Stimulated activated naive CD8-positive, alpha-beta T cell treated with anti-CD3 and anti-CD28 coated beads, Interleukin-15, Interleukin-2, amounts not matched to agents 100 ng/mL and 50 ng/mL, for 24 hours (primary cell): ENCODE results near the gene IDS.
"Not testable (repeated sequence)": the region's sequence is repeated elsewhere in the genome, so short reads cannot be mapped to it uniquely, and the experiment has no call there.

Experiments used
- H3K27ac Mint-ChIP-seq: one replicate; pipeline ENCODE4 v1.8.0; 2021; ENCODE audit warnings: mild to moderate bottlenecking, mixed read lengths
- H3K27me3 Mint-ChIP-seq: one replicate; pipeline ENCODE4 v1.8.0; 2021; ENCODE audit warnings: mixed read lengths
- H3K36me3 Mint-ChIP-seq: one replicate; pipeline ENCODE4 v1.8.0; 2021; ENCODE audit warnings: low read depth, mixed read lengths
- H3K4me1 Mint-ChIP-seq: one replicate; pipeline ENCODE4 v1.8.0; 2021; ENCODE audit warnings: low read depth, mixed read lengths
- H3K4me3 Mint-ChIP-seq: one replicate; pipeline ENCODE4 v1.8.0; 2021; ENCODE audit warnings: mild to moderate bottlenecking, mixed read lengths
- H3K9me3 Mint-ChIP-seq: one replicate; pipeline ENCODE4 v1.8.0; 2021; ENCODE audit warnings: mixed read lengths

The IDS gene

GRCh38 chrX:149495573-149496071, 9.5 kb downstream of the IDS start:
- peaks cover 36% of the 10 kb centered on the region for H3K36me3 Mint-ChIP-seq
- no peak overlapping the region for H3K4me3 Mint-ChIP-seq
- no peak overlapping the region for H3K27ac Mint-ChIP-seq
- H3K9me3 Mint-ChIP-seq, result no peaks in the 10 kb centered on the region
- H3K4me1 Mint-ChIP-seq, result peaks cover 5% of the 10 kb centered on the region
- no peaks in the 10 kb centered on the region for H3K27me3 Mint-ChIP-seq

DNA sequence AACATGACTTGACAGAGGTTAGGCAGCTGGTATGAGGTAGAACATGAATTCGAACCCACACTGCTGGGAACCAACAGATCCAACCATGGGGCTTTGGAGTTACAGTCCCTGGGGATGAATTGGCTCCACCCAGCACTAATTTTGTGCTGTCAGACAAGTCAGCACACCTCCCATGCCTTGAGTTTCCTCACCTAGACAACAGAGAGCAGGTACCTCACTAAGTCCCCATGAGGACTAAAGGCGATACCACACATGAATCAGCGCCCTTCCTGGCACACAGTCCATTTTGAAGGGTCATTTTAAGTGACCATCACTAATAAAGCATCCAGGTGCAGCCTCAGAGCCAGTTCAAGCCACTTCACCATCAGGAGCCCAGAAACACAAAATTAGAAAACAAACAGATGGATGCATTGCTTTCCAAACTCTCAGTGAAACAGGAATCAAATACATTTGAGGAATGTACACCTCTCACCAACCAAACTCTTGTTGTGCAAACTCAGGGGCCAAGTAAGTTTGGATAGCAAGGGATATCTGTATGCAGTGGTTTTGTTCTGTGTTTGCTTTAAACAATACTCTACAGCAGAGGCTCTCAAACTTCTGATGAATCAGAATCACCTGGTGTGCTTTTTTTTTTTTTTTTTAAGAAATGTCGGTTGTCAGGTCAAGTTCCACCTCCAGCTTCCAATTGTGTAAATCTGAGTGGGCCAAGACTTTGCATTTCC, 10.1 kb downstream of the IDS start:
- no peaks in the 10 kb centered on the region for H3K9me3 Mint-ChIP-seq
- H3K4me3 Mint-ChIP-seq, result no peak overlapping the region
- peak overlapping the region; percentile 61 for H3K27ac Mint-ChIP-seq
- H3K4me1 Mint-ChIP-seq, result no peaks in the 10 kb centered on the region
- peaks cover 36% of the 10 kb centered on the region for H3K36me3 Mint-ChIP-seq
- H3K27me3 Mint-ChIP-seq, result no peaks in the 10 kb centered on the region

- no peaks in the 10 kb centered on the region for H3K9me3 Mint-ChIP-seq
These were observed 11.2 kb downstream of the IDS start for GRCh38 chrX:149493567-149494562.

DNA sequence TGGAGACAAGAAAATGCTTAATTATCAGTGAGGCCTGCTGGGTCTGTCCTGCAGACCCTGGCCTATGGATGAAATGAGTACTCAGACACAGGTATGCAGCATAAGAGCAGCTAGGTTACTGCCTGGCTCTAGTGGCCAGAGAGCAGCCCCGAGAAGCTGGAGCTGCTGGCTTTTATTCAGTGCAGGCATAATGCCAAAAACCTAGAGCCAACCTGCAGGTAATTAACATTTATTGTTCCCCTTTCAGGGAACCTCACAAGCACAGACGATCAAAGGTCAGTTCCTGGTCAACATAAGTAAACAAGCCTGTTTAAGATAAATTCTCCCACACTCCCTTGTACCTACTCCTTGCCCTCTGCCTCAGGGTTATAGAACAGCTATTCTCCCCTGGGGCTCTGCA, 13.3 kb downstream of the IDS start:
- no peak overlapping the region for H3K27ac Mint-ChIP-seq
- no peaks in the 10 kb centered on the region for H3K27me3 Mint-ChIP-seq
- no peaks in the 10 kb centered on the region for H3K9me3 Mint-ChIP-seq
- H3K36me3 Mint-ChIP-seq, result peaks cover 32% of the 10 kb centered on the region
- H3K4me3 Mint-ChIP-seq, result no peak overlapping the region
- H3K4me1 Mint-ChIP-seq, result peaks cover 5% of the 10 kb centered on the region

More at GRCh38 chrX:149493567-149494562, 11.2 kb downstream of the IDS start:
- Mint-ChIP-seq H3K36me3 (peaks cover 37% of the 10 kb centered on the region), H3K4me1 (no peaks in the 10 kb centered on the region), H3K27me3 (no peaks in the 10 kb centered on the region), H3K27ac (no peak overlapping the region), H3K4me3 (no peak overlapping the region)

DNA sequence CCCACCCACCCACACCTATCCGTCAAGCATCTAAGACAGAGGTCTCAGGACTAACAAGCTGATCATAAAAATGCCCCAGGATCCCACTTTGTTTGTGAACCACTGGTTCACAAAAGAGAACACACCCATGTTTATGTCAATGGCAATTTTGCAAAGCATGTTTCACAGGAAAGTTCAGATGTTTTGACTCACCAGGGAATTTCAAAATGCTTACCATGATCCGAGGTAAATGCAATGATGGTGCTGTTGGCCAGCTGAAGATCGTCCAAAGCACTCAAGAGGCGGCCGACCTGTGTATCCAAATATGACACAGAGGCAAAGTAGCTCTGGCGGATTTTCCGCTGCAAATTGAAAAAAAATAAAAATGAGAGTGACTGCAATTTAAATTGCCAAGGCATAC, 15.0 kb downstream of the IDS start:
- no peaks in the 10 kb centered on the region for H3K27me3 Mint-ChIP-seq

GRCh38 chrX:149488411-149489052, 16.6 kb downstream of the IDS start:
- H3K27me3 Mint-ChIP-seq, H3K9me3 Mint-ChIP-seq, H3K4me1 Mint-ChIP-seq, H3K4me3 Mint-ChIP-seq, H3K27ac Mint-ChIP-seq: not testable (repeated sequence)
- peaks cover 39% of the 10 kb centered on the region for H3K36me3 Mint-ChIP-seq

More for the DNA sequence above, 15.0 kb downstream of the IDS start:
- no peak overlapping the region for H3K4me3 Mint-ChIP-seq
- H3K27ac Mint-ChIP-seq, result no peak overlapping the region
- peaks cover 5% of the 10 kb centered on the region for H3K4me1 Mint-ChIP-seq
- H3K36me3 Mint-ChIP-seq, result peaks cover 38% of the 10 kb centered on the region
- H3K9me3 Mint-ChIP-seq, result no peaks in the 10 kb centered on the region

- H3K4me3 Mint-ChIP-seq, H3K9me3 Mint-ChIP-seq, H3K27ac Mint-ChIP-seq, H3K4me1 Mint-ChIP-seq, H3K27me3 Mint-ChIP-seq: not testable (repeated sequence)
- H3K36me3 Mint-ChIP-seq, result peaks cover 39% of the 10 kb centered on the region
These were observed 17.1 kb downstream of the IDS start for GRCh38 chrX:149488008-149488407.

DNA sequence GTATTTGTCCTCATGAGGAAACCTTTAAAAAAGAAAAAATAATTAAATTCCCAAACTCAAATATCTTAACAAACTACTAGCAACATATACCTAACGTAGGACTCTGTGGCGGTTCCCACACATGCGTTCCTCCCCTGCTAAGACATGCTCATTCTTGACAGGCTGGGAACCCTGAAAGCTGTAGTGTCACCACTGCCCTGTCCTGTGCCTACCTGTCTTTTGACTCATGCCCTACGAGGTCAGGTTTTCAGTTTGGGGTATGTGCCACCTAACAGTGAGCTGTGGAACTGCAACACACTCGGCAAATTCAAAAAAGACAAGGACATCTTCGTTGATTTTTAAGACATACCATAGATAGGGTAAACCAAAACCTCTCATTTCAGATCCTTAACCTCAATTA, 17.8 kb downstream of the IDS start:
- Mint-ChIP-seq H3K4me3 (no peak overlapping the region), H3K27ac (no peak overlapping the region), H3K27me3 (no peaks in the 10 kb centered on the region), H3K4me1 (peaks cover 5% of the 10 kb centered on the region), H3K36me3 (peaks cover 39% of the 10 kb centered on the region), H3K9me3 (no peaks in the 10 kb centered on the region)

DNA sequence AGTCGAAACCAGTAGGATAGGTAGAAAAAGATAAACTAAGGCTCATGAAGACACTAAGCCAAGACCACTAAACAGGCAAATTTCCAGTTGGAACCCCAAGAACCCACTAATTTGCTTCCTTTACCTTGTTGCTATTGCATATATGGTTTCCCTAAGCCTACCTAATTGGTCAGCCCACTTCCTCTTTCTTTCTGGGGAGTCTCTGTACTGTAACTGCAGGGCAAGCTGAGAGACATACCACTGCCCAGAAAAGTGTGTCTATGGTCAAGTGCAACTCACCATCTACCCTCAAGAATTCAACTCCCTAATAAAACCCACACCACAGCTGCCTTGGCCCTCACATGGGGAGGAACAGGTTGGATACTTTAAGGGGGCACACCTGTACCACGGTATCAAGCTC, 28.6 kb downstream of the IDS start:
- Mint-ChIP-seq H3K27me3 (no peaks in the 10 kb centered on the region), H3K36me3 (peaks cover 10% of the 10 kb centered on the region), H3K27ac (no peak overlapping the region), H3K4me3 (no peak overlapping the region), H3K9me3 (no peaks in the 10 kb centered on the region), H3K4me1 (no peaks in the 10 kb centered on the region)

GRCh38 chrX:149473966-149474365, 31.1 kb downstream of the IDS start:
- H3K27me3 Mint-ChIP-seq, result no peaks in the 10 kb centered on the region
- no peaks in the 10 kb centered on the region for H3K4me1 Mint-ChIP-seq
- no peak overlapping the region for H3K27ac Mint-ChIP-seq
- H3K4me3 Mint-ChIP-seq, result no peak overlapping the region
- H3K36me3 Mint-ChIP-seq, result no peaks in the 10 kb centered on the region
- H3K9me3 Mint-ChIP-seq, result no peaks in the 10 kb centered on the region

- H3K4me1 Mint-ChIP-seq, result no peaks in the 10 kb centered on the region
- H3K36me3 Mint-ChIP-seq, result no peaks in the 10 kb centered on the region
- no peaks in the 10 kb centered on the region for H3K27me3 Mint-ChIP-seq
- H3K27ac Mint-ChIP-seq, result no peak overlapping the region
- H3K9me3 Mint-ChIP-seq, result no peaks in the 10 kb centered on the region
- H3K4me3 Mint-ChIP-seq, result no peak overlapping the region
These were observed 32.0 kb downstream of the IDS start for GRCh38 chrX:149473092-149473491.

DNA sequence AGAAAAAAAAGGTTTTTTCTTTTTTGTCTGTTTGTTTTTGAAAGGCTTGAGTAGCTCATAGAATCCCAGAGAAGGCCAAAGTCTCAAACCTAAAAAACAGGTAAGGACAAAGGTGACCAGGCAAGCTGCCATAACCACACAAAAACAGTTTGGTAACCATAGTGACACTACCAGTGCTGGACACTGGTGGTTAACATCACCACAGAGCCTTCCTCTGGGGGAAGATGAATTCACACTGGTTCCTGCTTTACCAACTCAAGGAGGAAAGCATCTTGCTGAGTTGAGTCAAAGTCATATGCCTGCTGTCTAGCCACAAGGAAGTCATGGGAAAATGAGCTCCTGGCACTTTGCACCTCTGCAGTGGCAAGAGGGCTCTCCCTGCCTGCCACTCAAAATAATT, 32.5 kb downstream of the IDS start:
- no peaks in the 10 kb centered on the region for H3K27me3 Mint-ChIP-seq
- no peaks in the 10 kb centered on the region for H3K36me3 Mint-ChIP-seq
- H3K4me3 Mint-ChIP-seq, result no peak overlapping the region
- H3K27ac Mint-ChIP-seq, result no peak overlapping the region
- no peaks in the 10 kb centered on the region for H3K9me3 Mint-ChIP-seq
- H3K4me1 Mint-ChIP-seq, result no peaks in the 10 kb centered on the region

GRCh38 chrX:149471397-149471796, 33.7 kb downstream of the IDS start:
- H3K4me3 Mint-ChIP-seq, result no peak overlapping the region
- H3K36me3 Mint-ChIP-seq, result no peaks in the 10 kb centered on the region
- no peaks in the 10 kb centered on the region for H3K4me1 Mint-ChIP-seq
- no peaks in the 10 kb centered on the region for H3K27me3 Mint-ChIP-seq
- H3K9me3 Mint-ChIP-seq, result no peaks in the 10 kb centered on the region
- no peak overlapping the region for H3K27ac Mint-ChIP-seq

DNA sequence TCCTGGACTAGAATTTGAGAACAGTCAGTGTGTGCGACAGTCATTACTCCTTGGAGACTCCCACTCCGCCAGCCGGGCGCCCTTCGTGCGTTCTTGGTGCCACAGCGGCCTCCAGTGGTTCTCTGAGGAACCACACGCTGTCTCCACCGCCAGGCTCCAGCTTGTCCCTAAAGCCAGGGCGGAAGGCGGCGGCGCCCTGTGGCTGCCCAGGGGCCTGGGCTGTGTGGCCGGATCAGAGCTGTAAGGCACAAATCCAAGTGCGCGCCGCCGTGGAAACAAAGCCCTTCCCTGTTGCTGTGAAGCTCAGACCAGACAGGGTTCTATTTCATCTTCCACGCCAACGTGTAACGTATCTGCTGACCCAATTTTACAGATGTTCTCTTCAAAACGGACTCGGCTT, 34.2 kb downstream of the IDS start:
- H3K27ac Mint-ChIP-seq, result no peak overlapping the region
- H3K4me1 Mint-ChIP-seq, result no peaks in the 10 kb centered on the region
- H3K4me3 Mint-ChIP-seq, result no peak overlapping the region
- no peaks in the 10 kb centered on the region for H3K9me3 Mint-ChIP-seq
- H3K27me3 Mint-ChIP-seq, result no peaks in the 10 kb centered on the region
- no peaks in the 10 kb centered on the region for H3K36me3 Mint-ChIP-seq

GRCh38 chrX:149469406-149469805, 35.7 kb downstream of the IDS start:
- Mint-ChIP-seq H3K4me3 (no peak overlapping the region), H3K36me3 (no peaks in the 10 kb centered on the region), H3K27ac (no peak overlapping the region), H3K27me3 (peaks cover 4% of the 10 kb centered on the region), H3K9me3 (no peaks in the 10 kb centered on the region), H3K4me1 (no peaks in the 10 kb centered on the region)
